WTC11 (cell line): ENCODE measurements around the gene TRIM9. TPM values are rescaled to one million over a fixed set of nuclear protein-coding genes. Genes with fewer than 3 reads are reported as not detected.

Source experiments
- ATAC-seq: fragments of 200-7000 bp; cut with Tn5 transposase; 2 replicates; pipeline ENCODE4 v1.10.0; 2021; ENCODE audit warnings: mild to moderate bottlenecking, moderate library complexity
- CTCF ChIA-PET: fragments of 300-600 bp; sonication (Branson Sonifier 250); formaldehyde crosslinking; loops from one replicate; lab custom pipeline; 2021; ENCODE audit warnings: antibody characterized with exemption; lab: Charles Lee
- POLR2A ChIA-PET: fragments of 350-600 bp; sonication (Branson Sonifier 250); formaldehyde crosslinking; loops from one replicate; lab custom pipeline; 2021; ENCODE audit warnings: antibody characterized with exemption; lab: Charles Lee
- DNase-seq: peaks from one replicate; pipeline ENCODE4 v3.0.0; 2021; ENCODE audit warnings: low spot score
- H3K27ac Mint-ChIP-seq: 2 replicates; pipeline ENCODE4 v1.8.0; 2021; ENCODE audit warnings: mixed read lengths
- H3K27me3 Mint-ChIP-seq: 2 replicates; pipeline ENCODE4 v1.8.0; 2021; ENCODE audit warnings: low read depth, mild to moderate bottlenecking, moderate library complexity, mixed read lengths
- H3K36me3 Mint-ChIP-seq: 2 replicates; pipeline ENCODE4 v1.8.0; 2021; ENCODE audit warnings: mixed read lengths
- H3K4me1 Mint-ChIP-seq: 2 replicates; pipeline ENCODE4 v1.8.0; 2022; ENCODE audit warnings: mixed read lengths
- H3K4me3 Mint-ChIP-seq: 2 replicates; pipeline ENCODE4 v1.8.0; 2021; ENCODE audit warnings: mild to moderate bottlenecking, moderate library complexity, mixed read lengths
- H3K9me3 Mint-ChIP-seq: 2 replicates; pipeline ENCODE4 v1.8.0; 2021; ENCODE audit warnings: mixed read lengths
- ATF1 ChIP-seq: sonication (generic); formaldehyde crosslinking; IDR thresholded peaks from 2 replicates; pipeline ENCODE4 v1.8.1; 2023; ENCODE audit warnings: mild to moderate bottlenecking, moderate library complexity, missing genetic modification reagents
- CTCF ChIP-seq: fragments of 200-600 bp; IDR thresholded peaks from 2 replicates; pipeline ENCODE4 v1.8.0; 2022; ENCODE audit warnings: antibody characterized with exemption
- E2F5 ChIP-seq: sonication (generic); formaldehyde crosslinking; IDR thresholded peaks from 2 replicates; pipeline ENCODE4 v1.8.1; 2022; ENCODE audit warnings: mild to moderate bottlenecking, moderate library complexity, missing genetic modification reagents
- ELF4 ChIP-seq: sonication (generic); formaldehyde crosslinking; IDR thresholded peaks from 2 replicates; pipeline ENCODE4 v1.8.1; 2022; ENCODE audit warnings: low read depth, mild to moderate bottlenecking, moderate library complexity, missing genetic modification reagents
- EMX1 ChIP-seq: fragments of 250-450 bp; sonication (Bioruptor Pico); IDR thresholded peaks from 2 replicates; pipeline ENCODE4 v1.8.0; 2021; ENCODE audit warnings: mild to moderate bottlenecking
- ESRRA ChIP-seq: sonication (generic); formaldehyde crosslinking; IDR thresholded peaks from 2 replicates; pipeline ENCODE4 v1.8.1; 2022; ENCODE audit warnings: mild to moderate bottlenecking, missing genetic modification reagents, borderline replicate concordance
- FOXP1 ChIP-seq: sonication (generic); formaldehyde crosslinking; IDR thresholded peaks from 2 replicates; pipeline ENCODE4 v1.8.0; 2022; ENCODE audit warnings: missing genetic modification reagents, mild to moderate bottlenecking, moderate library complexity, borderline replicate concordance
- GABPB1 ChIP-seq: sonication (generic); formaldehyde crosslinking; IDR thresholded peaks from 2 replicates; pipeline ENCODE4 v1.8.1; 2023; ENCODE audit warnings: mild to moderate bottlenecking, missing genetic modification reagents
- NFATC4 ChIP-seq: fragments of 250-450 bp; sonication (Bioruptor Pico); IDR thresholded peaks from 2 replicates; pipeline ENCODE4 v1.9.0; 2021; ENCODE audit warnings: mild to moderate bottlenecking
- ZNF219 ChIP-seq: sonication (generic); formaldehyde crosslinking; IDR thresholded peaks from 2 replicates; pipeline ENCODE4 v1.8.0; 2023; ENCODE audit warnings: missing genetic modification reagents, mild to moderate bottlenecking, borderline replicate concordance
- ZNF232 ChIP-seq: sonication (generic); formaldehyde crosslinking; IDR thresholded peaks from 2 replicates; pipeline ENCODE4 v1.8.0; 2022; ENCODE audit warnings: mild to moderate bottlenecking, missing genetic modification reagents
- ZNF263 ChIP-seq: sonication (generic); formaldehyde crosslinking; IDR thresholded peaks from 2 replicates; pipeline ENCODE4 v1.8.1; 2022; ENCODE audit warnings: low read depth, mild to moderate bottlenecking, moderate library complexity, missing genetic modification reagents
- ZNF317 ChIP-seq: sonication (generic); formaldehyde crosslinking; IDR thresholded peaks from 2 replicates; pipeline ENCODE4 v1.8.1; 2023; ENCODE audit warnings: low read depth, mild to moderate bottlenecking, moderate library complexity, missing genetic modification reagents, borderline replicate concordance
- ZNF532 ChIP-seq: fragments of 250-450 bp; sonication (Bioruptor Pico); IDR thresholded peaks from 2 replicates; pipeline ENCODE4 v1.9.0; 2021; ENCODE audit warnings: mild to moderate bottlenecking, borderline replicate concordance
- total RNA-seq: library from RNA; stranded (reverse); gene quantifications from 3 replicates; pipeline ENCODE4 v1.2.3, GENCODE V29; 2021
- TF ChIP-seq, protein P1 (sequence below): sonication (generic); formaldehyde crosslinking; IDR thresholded peaks from 2 replicates; pipeline ENCODE4 v1.8.1; 2022; ENCODE audit warnings: missing genetic modification reagents, borderline replicate concordance
- TF ChIP-seq, protein P2 (sequence below): fragments of 250-450 bp; sonication (Bioruptor Pico); conservative IDR thresholded peaks from 2 replicates; pipeline ENCODE4 v1.9.0; 2021; ENCODE audit warnings: mild to moderate bottlenecking

Gene TRIM9
- total RNA-seq, 1 experiment from 2014 or later = 4.0 TPM

- TF ChIP-seq E2F5 (CRISPR knock-in tag) (no peak), FOXP1 (CRISPR knock-in tag) (no peak), ATF1 (CRISPR knock-in tag) (no peak)
Measured at GRCh38 chr14:51109651-51110050, 14.7 kb upstream of the TRIM9 start (continued).

GRCh38 chr14:51107801-51108200 lies 12.9 kb upstream of the TRIM9 start:
- H3K4me3 Mint-ChIP-seq = no peak overlapping the region
- H3K27ac Mint-ChIP-seq = no peak overlapping the region
- ChIA-PET CTCF (no interaction called here), POLR2A (no interaction called here)
- H3K4me1 Mint-ChIP-seq = peaks cover 14% of the 10 kb centered on the region
- no peaks in the 10 kb centered on the region; the same call in 1 of the 2 replicates for H3K27me3 Mint-ChIP-seq
- no peak for ATAC-seq
- TF ChIP-seq, protein P1, sequence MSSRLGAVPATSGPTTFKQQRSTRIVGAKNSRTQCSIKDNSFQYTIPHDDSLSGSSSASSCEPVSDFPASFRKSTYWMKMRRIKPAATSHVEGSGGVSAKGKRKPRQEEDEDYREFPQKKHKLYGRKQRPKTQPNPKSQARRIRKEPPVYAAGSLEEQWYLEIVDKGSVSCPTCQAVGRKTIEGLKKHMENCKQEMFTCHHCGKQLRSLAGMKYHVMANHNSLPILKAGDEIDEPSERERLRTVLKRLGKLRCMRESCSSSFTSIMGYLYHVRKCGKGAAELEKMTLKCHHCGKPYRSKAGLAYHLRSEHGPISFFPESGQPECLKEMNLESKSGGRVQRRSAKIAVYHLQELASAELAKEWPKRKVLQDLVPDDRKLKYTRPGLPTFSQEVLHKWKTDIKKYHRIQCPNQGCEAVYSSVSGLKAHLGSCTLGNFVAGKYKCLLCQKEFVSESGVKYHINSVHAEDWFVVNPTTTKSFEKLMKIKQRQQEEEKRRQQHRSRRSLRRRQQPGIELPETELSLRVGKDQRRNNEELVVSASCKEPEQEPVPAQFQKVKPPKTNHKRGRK (CRISPR knock-in tag) = no peak
- TF ChIP-seq EMX1 (CRISPR knock-in tag) (no peak), ESRRA (no peak), ZNF219 (CRISPR knock-in tag) (no peak), CTCF (no peak), ATF1 (CRISPR knock-in tag) (no peak), ZNF532 (CRISPR knock-in tag) (no peak), ELF4 (no peak), GABPB1 (CRISPR knock-in tag) (no peak), ZNF232 (CRISPR knock-in tag) (no peak), NFATC4 (CRISPR knock-in tag) (no peak), ZNF317 (CRISPR knock-in tag) (no peak), ZNF263 (no peak)
- TF ChIP-seq, protein P2, sequence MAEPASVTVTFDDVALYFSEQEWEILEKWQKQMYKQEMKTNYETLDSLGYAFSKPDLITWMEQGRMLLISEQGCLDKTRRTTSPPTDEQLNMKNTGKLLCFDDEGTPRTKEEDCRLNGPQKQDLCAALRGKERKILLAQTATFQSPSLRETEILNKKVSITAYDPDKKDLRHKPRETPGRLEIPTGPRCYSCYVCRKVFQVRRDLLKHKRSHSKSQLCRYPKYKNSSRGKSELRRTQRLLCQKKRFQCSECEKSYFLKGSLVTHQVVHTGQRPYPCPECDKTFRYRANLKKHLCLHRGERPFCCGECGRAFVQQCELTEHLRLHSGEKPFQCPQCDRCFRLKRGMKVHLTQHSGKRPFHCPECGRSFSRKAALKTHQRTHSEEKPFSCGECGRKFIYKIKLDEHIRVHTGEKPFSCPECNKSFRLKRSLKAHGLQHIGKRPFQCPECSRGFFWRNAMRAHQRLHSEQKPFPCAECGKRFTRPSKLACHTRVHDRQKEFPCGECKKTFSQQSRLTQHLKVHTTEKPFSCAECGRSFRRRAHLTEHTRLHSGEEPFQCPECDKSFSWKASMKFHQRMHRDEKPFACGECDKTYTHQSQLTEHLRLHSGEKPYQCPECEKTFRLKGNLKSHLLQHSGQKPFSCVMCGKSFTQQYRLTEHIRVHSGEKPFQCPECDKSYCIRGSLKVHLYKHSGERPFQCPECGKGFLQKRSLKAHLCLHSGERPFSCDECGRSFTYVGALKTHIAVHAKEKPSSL (CRISPR knock-in tag) = no peak
- no peaks in the 10 kb centered on the region for H3K36me3 Mint-ChIP-seq
- H3K9me3 Mint-ChIP-seq = peaks cover 5% of the 10 kb centered on the region; the same call in 1 of the 2 replicates
- DNase-seq = no peak
